ENCODE results near the gene TXNIP.

The TXNIP gene

GRCh38 chr1:145990249-145990855 is 6.0 kb downstream of the TXNIP start:
- peaks cover 38% of the 10 kb centered on the region for H3K36me3 ChIP-seq (replicated peaks; ENCODE audit: low read depth, low read length)
- no peak overlapping the region for H3K27ac ChIP-seq (ENCODE audit: low read length)
- H3K27me3 ChIP-seq (ENCODE audit: low read depth, low read length) = no peaks in the 10 kb centered on the region
- H4K20me1 ChIP-seq (ENCODE audit: insufficient read depth, low read length) = peaks cover 37% of the 10 kb centered on the region
- H3K4me1 ChIP-seq (ENCODE audit: low read length) = peaks cover 29% of the 10 kb centered on the region
- TF ChIP-seq, protein P1, sequence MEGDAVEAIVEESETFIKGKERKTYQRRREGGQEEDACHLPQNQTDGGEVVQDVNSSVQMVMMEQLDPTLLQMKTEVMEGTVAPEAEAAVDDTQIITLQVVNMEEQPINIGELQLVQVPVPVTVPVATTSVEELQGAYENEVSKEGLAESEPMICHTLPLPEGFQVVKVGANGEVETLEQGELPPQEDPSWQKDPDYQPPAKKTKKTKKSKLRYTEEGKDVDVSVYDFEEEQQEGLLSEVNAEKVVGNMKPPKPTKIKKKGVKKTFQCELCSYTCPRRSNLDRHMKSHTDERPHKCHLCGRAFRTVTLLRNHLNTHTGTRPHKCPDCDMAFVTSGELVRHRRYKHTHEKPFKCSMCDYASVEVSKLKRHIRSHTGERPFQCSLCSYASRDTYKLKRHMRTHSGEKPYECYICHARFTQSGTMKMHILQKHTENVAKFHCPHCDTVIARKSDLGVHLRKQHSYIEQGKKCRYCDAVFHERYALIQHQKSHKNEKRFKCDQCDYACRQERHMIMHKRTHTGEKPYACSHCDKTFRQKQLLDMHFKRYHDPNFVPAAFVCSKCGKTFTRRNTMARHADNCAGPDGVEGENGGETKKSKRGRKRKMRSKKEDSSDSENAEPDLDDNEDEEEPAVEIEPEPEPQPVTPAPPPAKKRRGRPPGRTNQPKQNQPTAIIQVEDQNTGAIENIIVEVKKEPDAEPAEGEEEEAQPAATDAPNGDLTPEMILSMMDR (IDR thresholded peaks at IDR 0.05; ENCODE audit: low read depth, low read length) = no peak
- no peak for TF ChIP-seq EZH2phosphoT487 (IDR thresholded peaks at IDR 0.05; ENCODE audit: low read depth)
- no peak overlapping the region for H3K4me3 ChIP-seq (ENCODE audit: low read length)
- no peak overlapping the region for H2AFZ ChIP-seq (ENCODE audit: low read depth, low read length)
- H3K4me2 ChIP-seq (ENCODE audit: low read length) = no peak overlapping the region
- peaks cover 12% of the 10 kb centered on the region for H3K79me2 ChIP-seq (ENCODE audit: low read length)
- no peak overlapping the region for H3K9ac ChIP-seq (ENCODE audit: low read length)
- no peaks in the 10 kb centered on the region for H3K9me3 ChIP-seq (ENCODE audit: insufficient read depth, low read length)

DNA sequence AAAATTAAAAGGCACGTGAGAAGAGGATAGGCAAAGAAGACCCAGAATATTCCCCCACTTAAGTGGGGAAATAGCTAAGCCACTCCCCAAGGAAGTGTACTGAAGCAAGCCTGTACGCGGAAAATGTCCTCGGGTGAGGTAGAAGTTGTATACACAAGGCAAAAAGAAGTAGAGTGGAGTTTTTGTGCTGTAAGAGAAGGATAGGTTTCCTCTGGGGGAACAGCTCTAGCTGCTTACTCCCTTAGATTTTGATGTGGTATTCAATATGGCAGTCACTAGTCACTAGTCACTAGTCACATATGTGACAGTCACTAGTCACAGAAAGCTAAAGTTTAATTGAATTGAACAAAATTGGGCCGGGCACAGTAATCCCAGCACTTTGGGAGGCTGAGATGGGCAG is 7.6 kb downstream of the TXNIP start:
- H3K27ac ChIP-seq (ENCODE audit: low read length) = no peak overlapping the region
- H3K36me3 ChIP-seq (replicated peaks; ENCODE audit: low read depth, low read length) = peaks cover 22% of the 10 kb centered on the region
- no peak overlapping the region for H3K9ac ChIP-seq (ENCODE audit: low read length)
- H3K27me3 ChIP-seq (ENCODE audit: low read depth, low read length) = no peaks in the 10 kb centered on the region
- H3K9me3 ChIP-seq (ENCODE audit: insufficient read depth, low read length) = no peaks in the 10 kb centered on the region
- H3K4me1 ChIP-seq (ENCODE audit: low read length) = peaks cover 27% of the 10 kb centered on the region
- H2AFZ ChIP-seq (ENCODE audit: low read depth, low read length) = no peak overlapping the region
- no peak overlapping the region for H3K4me3 ChIP-seq (ENCODE audit: low read length)
- H4K20me1 ChIP-seq (ENCODE audit: insufficient read depth, low read length) = peaks cover 21% of the 10 kb centered on the region
- no peaks in the 10 kb centered on the region for H3K79me2 ChIP-seq (ENCODE audit: low read length)
- TF ChIP-seq EZH2phosphoT487 (IDR thresholded peaks at IDR 0.05; ENCODE audit: low read depth) = no peak
- TF ChIP-seq, protein P1 (IDR thresholded peaks at IDR 0.05; ENCODE audit: low read depth, low read length) = no peak
- H3K4me2 ChIP-seq (ENCODE audit: low read length) = no peak overlapping the region

- Histone ChIP-seq H3K79me2 (ENCODE audit: low read length) (no peaks in the 10 kb centered on the region), H3K27me3 (ENCODE audit: low read depth, low read length) (no peaks in the 10 kb centered on the region), H3K27ac (ENCODE audit: low read length) (no peak overlapping the region), H3K4me2 (ENCODE audit: low read length) (no peak overlapping the region), H2AFZ (ENCODE audit: low read depth, low read length) (no peak overlapping the region), H3K4me3 (ENCODE audit: low read length) (no peak overlapping the region), H3K36me3 (replicated peaks; ENCODE audit: low read depth, low read length) (peaks cover 14% of the 10 kb centered on the region), H4K20me1 (ENCODE audit: insufficient read depth, low read length) (peaks cover 12% of the 10 kb centered on the region), H3K9me3 (ENCODE audit: insufficient read depth, low read length) (no peaks in the 10 kb centered on the region), H3K9ac (ENCODE audit: low read length) (no peak overlapping the region), H3K4me1 (ENCODE audit: low read length) (peaks cover 35% of the 10 kb centered on the region)
- TF ChIP-seq, protein P1 (IDR thresholded peaks at IDR 0.05; ENCODE audit: low read depth, low read length) = no peak
- TF ChIP-seq EZH2phosphoT487 (IDR thresholded peaks at IDR 0.05; ENCODE audit: low read depth) = no peak
Measured at GRCh38 chr1:145987926-145988325, 8.5 kb downstream of the TXNIP start.

GRCh38 chr1:145986551-145986950 is 9.8 kb downstream of the TXNIP start:
- no peak for TF ChIP-seq EZH2phosphoT487 (IDR thresholded peaks at IDR 0.05; ENCODE audit: low read depth)
- TF ChIP-seq, protein P1 (IDR thresholded peaks at IDR 0.05; ENCODE audit: low read depth, low read length) = no peak
- Histone ChIP-seq H3K4me1 (ENCODE audit: low read length) (peaks cover 38% of the 10 kb centered on the region), H3K9me3 (ENCODE audit: insufficient read depth, low read length) (no peaks in the 10 kb centered on the region), H4K20me1 (ENCODE audit: insufficient read depth, low read length) (0 out of 2 replicates have a peak, but pooled peaks cover under 1% of the 10 kb centered on the region), H3K27me3 (ENCODE audit: low read depth, low read length) (no peaks in the 10 kb centered on the region), H3K4me3 (ENCODE audit: low read length) (no peak overlapping the region), H3K27ac (ENCODE audit: low read length) (no peak overlapping the region), H3K36me3 (replicated peaks; ENCODE audit: low read depth, low read length) (no peaks in the 10 kb centered on the region), H3K79me2 (ENCODE audit: low read length) (no peaks in the 10 kb centered on the region), H3K4me2 (ENCODE audit: low read length) (no peak overlapping the region), H2AFZ (ENCODE audit: low read depth, low read length) (no peak overlapping the region), H3K9ac (ENCODE audit: low read length) (no peak overlapping the region)

All from OCI-LY3 (cell line).